Kidney epithelial cell (primary cell): ENCODE results near the gene CLIC6. TPM values are rescaled to one million over a fixed set of nuclear protein-coding genes. Genes with fewer than 3 reads are reported as not detected.

Experiments used
- DNase-seq: peaks from one replicate; pipeline ENCODE4 v3.0.0-alpha.2; 2010; ENCODE audit warnings: low read depth
- H3K27me3 ChIP-seq: 2 replicates; pipeline ENCODE4 v1.6.0; 2011; ENCODE audit warnings: low read length; ENCODE audit not compliant: control insufficient read depth, insufficient read depth
- H3K36me3 ChIP-seq: 2 replicates; pipeline ENCODE4 v1.5.1; 2011; ENCODE audit warnings: low read length; ENCODE audit not compliant: control insufficient read depth, insufficient read depth
- H3K4me3 ChIP-seq: 2 replicates; pipeline ENCODE4 v1.5.1; 2011; ENCODE audit warnings: low read depth, mild to moderate bottlenecking, control low read depth, low read length
- total RNA-seq: library from RNA; depleted of rRNA; stranded (reverse); fragments of >200 nt; gene quantifications from 2 replicates; pipeline ENCODE4 v1.2.3, GENCODE V29; 2015
- TF ChIP-seq, protein P1 (sequence below): IDR thresholded peaks from 2 replicates; pipeline ENCODE4 v1.5.1; 2011; ENCODE audit warnings: mild to moderate bottlenecking, moderate library complexity, low read length, control low read depth, inconsistent platforms; ENCODE audit not compliant: insufficient read depth, poor library complexity, severe bottlenecking

The CLIC6 gene
- total RNA-seq, 1 donor from 2014 or later: 8.0 TPM

DNA sequence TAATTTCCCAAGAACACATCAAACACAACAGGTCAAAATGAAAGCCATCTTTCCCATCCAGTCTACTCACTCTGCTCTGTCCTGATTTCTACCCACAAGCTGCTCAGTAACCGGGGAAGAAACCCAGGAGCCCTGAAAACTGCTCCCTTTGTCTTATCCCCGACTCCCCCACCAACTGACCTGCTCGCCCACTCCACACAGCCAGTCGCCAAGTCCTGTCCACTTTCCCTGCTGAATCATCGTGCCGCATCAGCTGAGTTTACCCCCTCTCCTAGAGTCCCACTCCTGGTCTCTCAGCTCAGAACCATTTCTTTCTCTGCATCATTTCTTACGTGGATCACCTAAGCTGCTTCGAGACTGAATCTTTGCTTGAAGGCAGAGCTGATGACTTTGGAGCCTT is 42.7 kb upstream of the CLIC6 start:
- Histone ChIP-seq H3K4me3 (no peak overlapping the region), H3K36me3 (no peaks in the 10 kb centered on the region), H3K27me3 (peaks cover 8% of the 10 kb centered on the region)
- TF ChIP-seq, protein P1, sequence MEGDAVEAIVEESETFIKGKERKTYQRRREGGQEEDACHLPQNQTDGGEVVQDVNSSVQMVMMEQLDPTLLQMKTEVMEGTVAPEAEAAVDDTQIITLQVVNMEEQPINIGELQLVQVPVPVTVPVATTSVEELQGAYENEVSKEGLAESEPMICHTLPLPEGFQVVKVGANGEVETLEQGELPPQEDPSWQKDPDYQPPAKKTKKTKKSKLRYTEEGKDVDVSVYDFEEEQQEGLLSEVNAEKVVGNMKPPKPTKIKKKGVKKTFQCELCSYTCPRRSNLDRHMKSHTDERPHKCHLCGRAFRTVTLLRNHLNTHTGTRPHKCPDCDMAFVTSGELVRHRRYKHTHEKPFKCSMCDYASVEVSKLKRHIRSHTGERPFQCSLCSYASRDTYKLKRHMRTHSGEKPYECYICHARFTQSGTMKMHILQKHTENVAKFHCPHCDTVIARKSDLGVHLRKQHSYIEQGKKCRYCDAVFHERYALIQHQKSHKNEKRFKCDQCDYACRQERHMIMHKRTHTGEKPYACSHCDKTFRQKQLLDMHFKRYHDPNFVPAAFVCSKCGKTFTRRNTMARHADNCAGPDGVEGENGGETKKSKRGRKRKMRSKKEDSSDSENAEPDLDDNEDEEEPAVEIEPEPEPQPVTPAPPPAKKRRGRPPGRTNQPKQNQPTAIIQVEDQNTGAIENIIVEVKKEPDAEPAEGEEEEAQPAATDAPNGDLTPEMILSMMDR: no peak
- no peak for DNase-seq

GRCh38 chr21:34630536-34631143 is 38.2 kb upstream of the CLIC6 start:
- Histone ChIP-seq H3K27me3 (peaks cover 19% of the 10 kb centered on the region), H3K36me3 (no peaks in the 10 kb centered on the region), H3K4me3 (no peak overlapping the region)
- TF ChIP-seq, protein P1: peak; percentile 63
- no peak for DNase-seq

DNA sequence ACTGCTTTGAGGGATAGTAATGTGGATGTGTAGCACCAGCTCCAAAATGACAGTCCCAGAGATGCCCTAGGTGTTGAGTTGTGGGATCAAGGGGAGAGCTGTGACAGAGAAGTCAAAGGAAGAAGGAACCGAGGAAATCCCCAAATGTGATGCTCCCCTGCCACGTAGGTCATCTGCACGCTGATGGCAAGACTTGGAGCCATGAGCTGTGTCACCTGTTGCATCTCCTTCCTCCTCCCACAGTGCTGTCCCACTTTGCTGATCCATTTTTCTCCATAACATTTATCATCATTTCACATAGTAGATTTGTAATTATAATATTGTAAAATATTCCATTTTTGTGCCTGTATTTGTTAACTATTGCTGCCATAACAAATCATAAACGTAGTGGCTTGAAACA is 36.3 kb upstream of the CLIC6 start:
- no peak overlapping the region for H3K4me3 ChIP-seq
- peaks cover 15% of the 10 kb centered on the region for H3K27me3 ChIP-seq
- DNase-seq: no peak
- TF ChIP-seq, protein P1: no peak
- no peaks in the 10 kb centered on the region for H3K36me3 ChIP-seq

- no peak for DNase-seq
- H3K4me3 ChIP-seq: no peak overlapping the region
- TF ChIP-seq, protein P1: peak; percentile 23
- H3K27me3 ChIP-seq: peaks cover 15% of the 10 kb centered on the region
- no peaks in the 10 kb centered on the region for H3K36me3 ChIP-seq
Measured at GRCh38 chr21:34635307-34635706, 33.5 kb upstream of the CLIC6 start.

DNA sequence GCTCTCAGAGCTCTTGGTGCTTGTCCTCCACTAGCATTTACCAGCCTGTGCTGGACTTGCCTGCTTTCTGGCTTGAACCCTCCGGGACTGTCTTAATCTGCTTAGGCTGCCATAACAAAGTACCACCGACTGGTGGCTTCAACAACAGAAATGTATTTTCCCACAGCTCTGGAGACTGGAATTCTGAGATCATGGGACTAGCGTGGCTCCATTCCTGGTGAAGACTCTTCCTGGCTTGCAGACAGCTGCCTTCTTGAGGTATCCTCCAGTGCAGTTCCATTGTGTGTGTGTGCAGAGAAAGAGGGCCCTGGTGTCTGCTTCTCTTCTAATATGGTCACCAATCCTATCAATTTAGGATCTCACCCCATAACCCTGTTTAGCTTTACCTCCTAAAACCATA is 31.8 kb upstream of the CLIC6 start:
- Histone ChIP-seq H3K27me3 (peaks cover 9% of the 10 kb centered on the region), H3K36me3 (no peaks in the 10 kb centered on the region), H3K4me3 (no peak overlapping the region)
- TF ChIP-seq, protein P1: no peak
- DNase-seq: no peak

- TF ChIP-seq, protein P1: no peak
- Histone ChIP-seq H3K4me3 (no peak overlapping the region), H3K36me3 (no peaks in the 10 kb centered on the region), H3K27me3 (peaks cover 2% of the 10 kb centered on the region)
- DNase-seq: no peak
Measured at GRCh38 chr21:34639250-34639649, 29.5 kb upstream of the CLIC6 start.
